Thyroid gland (tissue), 4 donors: ENCODE measurements around the gene PPP1R13B.

Experiments
- POLR2A ChIP-seq, 2 donors: fragments of 450-650 bp; IDR thresholded peaks; one replicate each; pipeline ENCODE4 v1.6.1; 2017; ENCODE audit warnings: antibody characterized with exemption in 2 of 2, mild to moderate bottlenecking in 2 of 2, moderate library complexity in 1 of 2
- TF ChIP-seq, protein P1 (sequence below), 6 experiments: fragments of 200-600 bp in 3 of 6; fragments of 450-650 bp in 3 of 6; sonication (generic) in 3 of 6; IDR thresholded peaks; one replicate each; pipeline ENCODE4 v1.5.1; 2016 to 2019; ENCODE audit warnings: antibody characterized with exemption in 6 of 6, mild to moderate bottlenecking in 2 of 6, inconsistent platforms in 1 of 6, moderate library complexity in 1 of 6

DNA sequence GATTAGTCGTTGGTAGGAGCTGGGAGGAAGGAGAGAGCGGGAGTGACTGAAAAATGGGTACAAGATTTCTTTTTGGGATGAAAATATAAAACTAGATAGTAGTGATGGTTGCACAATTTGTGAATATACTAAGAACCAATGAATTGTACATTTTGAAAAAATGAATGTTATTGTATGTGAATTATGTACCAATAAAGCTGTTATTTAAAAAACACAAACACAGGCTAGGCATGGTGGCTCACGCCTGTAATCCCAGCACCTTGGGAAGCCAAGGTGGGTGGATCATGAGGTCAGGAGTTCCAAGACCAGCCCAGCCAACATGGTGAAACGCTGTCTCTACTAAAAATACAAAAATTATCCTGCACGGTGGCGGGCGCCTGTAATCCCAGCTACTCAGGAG, 32.1 kb downstream of the PPP1R13B start:
- no peak for TF ChIP-seq POLR2A (IDR thresholded peaks at IDR 0.05)
- TF ChIP-seq, protein P1, sequence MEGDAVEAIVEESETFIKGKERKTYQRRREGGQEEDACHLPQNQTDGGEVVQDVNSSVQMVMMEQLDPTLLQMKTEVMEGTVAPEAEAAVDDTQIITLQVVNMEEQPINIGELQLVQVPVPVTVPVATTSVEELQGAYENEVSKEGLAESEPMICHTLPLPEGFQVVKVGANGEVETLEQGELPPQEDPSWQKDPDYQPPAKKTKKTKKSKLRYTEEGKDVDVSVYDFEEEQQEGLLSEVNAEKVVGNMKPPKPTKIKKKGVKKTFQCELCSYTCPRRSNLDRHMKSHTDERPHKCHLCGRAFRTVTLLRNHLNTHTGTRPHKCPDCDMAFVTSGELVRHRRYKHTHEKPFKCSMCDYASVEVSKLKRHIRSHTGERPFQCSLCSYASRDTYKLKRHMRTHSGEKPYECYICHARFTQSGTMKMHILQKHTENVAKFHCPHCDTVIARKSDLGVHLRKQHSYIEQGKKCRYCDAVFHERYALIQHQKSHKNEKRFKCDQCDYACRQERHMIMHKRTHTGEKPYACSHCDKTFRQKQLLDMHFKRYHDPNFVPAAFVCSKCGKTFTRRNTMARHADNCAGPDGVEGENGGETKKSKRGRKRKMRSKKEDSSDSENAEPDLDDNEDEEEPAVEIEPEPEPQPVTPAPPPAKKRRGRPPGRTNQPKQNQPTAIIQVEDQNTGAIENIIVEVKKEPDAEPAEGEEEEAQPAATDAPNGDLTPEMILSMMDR (IDR thresholded peaks at IDR 0.05): no peak
